ENCODE measurements around the gene DND1.

DND1 gene

GRCh38 chr5:140637371-140638100 lies 35.8 kb downstream of the DND1 start:
- no peak for DNase-seq
- Histone ChIP-seq H3K36me3 (peaks cover 12% of the 10 kb centered on the region), H3K27me3 (ENCODE audit: insufficient read depth, low read depth, severe bottlenecking) (no peaks in the 10 kb centered on the region), H3K9me3 (ENCODE audit: severe bottlenecking) (no peaks in the 10 kb centered on the region), H3K4me3 (ENCODE audit: low read depth, low read length) (no peak overlapping the region), H3K27ac (no peak overlapping the region)
- TF ChIP-seq CTCF (IDR thresholded peaks at IDR 0.05; ENCODE audit: low read depth, low read length), result no peak

DNA sequence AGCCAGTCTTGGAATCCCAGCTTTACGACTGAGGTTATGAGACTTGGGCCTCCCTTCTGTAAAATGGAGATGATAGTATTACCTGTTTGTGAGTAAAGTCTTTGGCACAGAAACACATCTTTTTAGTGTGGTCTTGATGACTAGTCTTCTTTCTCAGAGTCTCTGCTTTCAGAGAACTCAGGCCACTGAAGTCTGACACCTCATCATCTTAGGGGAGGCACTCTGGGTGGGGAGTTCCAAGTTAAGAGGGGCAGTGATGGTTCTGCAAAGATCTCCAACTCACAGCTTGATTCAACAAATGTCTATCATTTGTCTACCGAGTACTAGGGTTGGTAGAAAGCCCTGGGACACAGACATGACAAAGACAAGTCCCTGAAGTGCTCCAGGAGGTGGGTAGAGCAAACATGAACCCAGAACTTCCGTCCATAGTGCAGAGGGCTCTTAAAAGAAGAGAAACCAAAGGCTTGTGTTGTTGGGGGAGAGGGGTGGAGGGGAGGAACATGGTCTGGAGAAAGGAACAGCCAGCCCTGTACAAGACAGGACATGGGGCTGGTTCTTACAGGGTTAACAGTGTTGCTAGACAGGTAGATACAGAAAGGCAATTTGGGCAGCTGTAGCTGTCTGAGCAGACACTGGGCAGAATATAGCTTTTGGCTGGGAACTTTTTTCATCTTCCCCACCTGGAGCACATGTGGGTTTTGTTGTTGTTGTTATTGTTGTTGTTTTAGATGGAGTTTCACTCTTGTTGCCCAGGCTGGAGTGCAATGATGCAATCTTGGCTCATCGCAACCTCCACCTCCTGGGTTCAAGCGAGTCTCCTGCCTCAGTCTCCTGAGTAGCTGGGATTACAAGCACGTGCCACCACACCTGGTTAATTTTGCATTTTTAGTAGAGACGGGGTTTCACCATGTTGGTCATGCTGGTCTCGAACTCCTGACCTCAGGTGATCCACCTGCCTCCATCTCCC lies 37.8 kb downstream of the DND1 start:
- peaks cover under 1% of the 10 kb centered on the region for H3K36me3 ChIP-seq
- H3K27me3 ChIP-seq (ENCODE audit: insufficient read depth, low read depth, severe bottlenecking), result no peaks in the 10 kb centered on the region
- TF ChIP-seq CTCF (IDR thresholded peaks at IDR 0.05; ENCODE audit: low read depth, low read length), result no peak
- H3K27ac ChIP-seq, result no peak overlapping the region
- no peaks in the 10 kb centered on the region for H3K9me3 ChIP-seq (ENCODE audit: severe bottlenecking)
- no peak for DNase-seq
- H3K4me3 ChIP-seq (ENCODE audit: low read depth, low read length), result no peak overlapping the region

GRCh38 chr5:140634103-140634502 lies 39.3 kb downstream of the DND1 start:
- Histone ChIP-seq H3K27ac (no peak overlapping the region), H3K36me3 (no peaks in the 10 kb centered on the region), H3K9me3 (ENCODE audit: severe bottlenecking) (no peaks in the 10 kb centered on the region), H3K27me3 (ENCODE audit: insufficient read depth, low read depth, severe bottlenecking) (no peaks in the 10 kb centered on the region), H3K4me3 (ENCODE audit: low read depth, low read length) (no peak overlapping the region)
- no peak for TF ChIP-seq CTCF (IDR thresholded peaks at IDR 0.05; ENCODE audit: low read depth, low read length)
- no peak for DNase-seq

GRCh38 chr5:140633501-140633900 lies 39.9 kb downstream of the DND1 start:
- Histone ChIP-seq H3K36me3 (no peaks in the 10 kb centered on the region), H3K27me3 (ENCODE audit: insufficient read depth, low read depth, severe bottlenecking) (no peaks in the 10 kb centered on the region), H3K9me3 (ENCODE audit: severe bottlenecking) (no peaks in the 10 kb centered on the region), H3K27ac (no peak overlapping the region), H3K4me3 (ENCODE audit: low read depth, low read length) (peak overlapping the region; percentile 58)
- TF ChIP-seq CTCF (IDR thresholded peaks at IDR 0.05; ENCODE audit: low read depth, low read length), result no peak
- no peak for DNase-seq

DNA sequence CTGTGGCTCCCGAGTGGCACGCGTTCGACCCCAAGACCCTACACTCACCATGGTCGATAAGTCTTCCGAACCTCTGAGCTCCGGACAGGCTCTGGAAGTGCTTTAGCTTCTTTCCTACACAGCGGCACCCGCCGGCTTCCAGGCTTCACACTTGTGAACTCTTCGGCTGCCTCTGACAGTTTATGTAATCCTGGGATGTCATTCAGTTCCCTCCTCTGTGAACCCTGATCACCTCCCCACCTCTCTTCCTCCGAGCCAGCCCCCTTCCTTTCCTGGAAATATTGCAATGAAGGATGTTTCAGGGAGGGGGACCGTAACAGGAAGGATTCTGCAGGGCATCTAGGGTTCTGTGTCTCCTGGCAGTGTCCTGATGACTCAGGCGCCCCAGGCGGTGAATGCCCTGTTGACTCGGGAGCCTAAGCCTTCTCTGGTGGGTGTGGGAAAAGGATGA lies 40.3 kb downstream of the DND1 start, which contains the start of gene CD14:
Gene CD14 (minus strand): TSS at position 155 of the 451 bp plus-strand sequence. CDS start 104 bp downstream, at position 51.
- Histone ChIP-seq H3K9me3 (ENCODE audit: severe bottlenecking) (no peaks in the 10 kb centered on the region), H3K27me3 (ENCODE audit: insufficient read depth, low read depth, severe bottlenecking) (no peaks in the 10 kb centered on the region), H3K27ac (no peak within 1 kb of the TSS), H3K4me3 (ENCODE audit: low read depth, low read length) (peak within 1 kb of the TSS; percentile 58), H3K36me3 (no peaks in the 10 kb centered on the region)
- peak; percentile 42 for DNase-seq
- TF ChIP-seq CTCF (IDR thresholded peaks at IDR 0.05; ENCODE audit: low read depth, low read length), result no peak

Measured in WERI-Rb-1 (cell line).